Dermis blood vessel endothelial cell (primary cell): Measurements from ENCODE around the gene RNPS1. TPM values are rescaled to one million over a fixed set of nuclear protein-coding genes. Genes with fewer than 3 reads are reported as not detected.

Experiments used
- DNase-seq: peaks from one replicate; pipeline ENCODE4 v3.0.0; 2010
- total RNA-seq: library from RNA; depleted of rRNA; stranded (reverse); fragments of >200 nt; gene quantifications from 2 replicates; pipeline ENCODE4 v1.2.3, GENCODE V29; 2014

The RNPS1 gene
- total RNA-seq, 1 donor from 2014 or later: 61.8 TPM

DNA sequence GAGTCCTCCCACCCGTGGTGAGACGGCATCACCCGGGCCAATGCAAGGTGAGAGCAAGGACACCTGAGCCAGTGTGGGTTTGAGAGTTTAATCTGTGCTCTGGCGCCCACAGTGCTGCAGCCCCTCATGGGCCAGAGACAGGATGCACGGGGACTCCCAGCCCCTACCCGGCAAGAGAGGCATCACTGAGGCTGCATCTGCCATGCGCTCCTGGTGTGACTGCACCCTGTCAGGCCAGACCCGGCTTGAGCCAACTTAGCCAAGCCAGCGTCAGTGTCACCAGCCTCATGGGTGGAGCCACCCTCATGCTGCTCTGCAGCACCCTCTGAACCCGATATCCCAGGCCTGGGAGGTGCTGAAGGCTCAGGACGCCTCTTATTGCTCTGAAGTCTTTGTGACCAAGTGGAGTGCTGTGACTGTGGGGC, 56.0 kb downstream of the RNPS1 start:
- DNase-seq: no peak

DNA sequence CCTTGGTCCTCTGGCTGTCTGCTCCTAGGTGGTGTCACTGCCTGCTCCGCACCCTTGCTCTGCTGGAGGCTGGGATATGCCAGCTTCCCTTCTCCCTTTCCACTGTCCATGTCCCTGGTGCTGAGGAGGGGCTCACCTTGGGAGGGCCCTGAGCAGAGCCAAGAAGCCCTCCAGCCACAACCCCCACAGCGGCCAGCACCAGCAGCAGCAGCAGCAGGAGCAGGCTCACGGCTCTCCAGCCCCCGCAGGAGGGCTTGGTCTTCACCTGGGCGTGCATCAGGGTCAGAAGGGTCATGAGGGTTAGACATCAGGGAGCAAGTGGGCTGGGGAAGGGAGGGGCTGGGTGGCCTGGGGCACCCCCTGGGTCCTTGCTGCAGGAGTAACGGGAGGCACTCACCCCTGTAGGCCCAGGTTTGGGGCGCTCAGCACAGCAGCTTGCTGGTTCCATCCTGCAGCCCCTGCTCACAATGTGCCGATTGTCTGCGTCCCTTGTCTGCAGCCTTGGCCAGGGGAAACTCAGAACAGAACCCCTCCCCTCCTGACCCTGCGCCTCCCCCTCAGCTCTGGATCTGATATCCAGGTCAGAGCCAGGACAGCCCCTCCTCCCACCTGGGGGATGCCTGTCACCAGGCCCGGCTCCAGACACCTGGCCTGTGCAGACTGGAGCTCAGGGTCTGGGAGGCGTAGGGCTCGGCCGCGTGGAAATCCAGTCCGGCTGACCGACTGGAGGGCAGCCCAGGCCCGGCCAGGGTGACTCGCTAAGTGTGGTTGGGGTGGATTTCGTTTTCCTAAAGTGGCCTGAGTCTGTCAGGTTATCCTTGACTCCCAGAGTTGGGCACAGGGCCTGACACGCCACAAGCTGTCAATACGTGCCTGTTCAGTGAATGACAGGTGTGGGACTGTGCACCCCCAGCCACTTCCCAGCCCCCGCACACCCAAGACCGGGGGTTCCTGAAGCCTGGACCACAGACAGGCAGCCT, 57.2 kb downstream of the RNPS1 start, which contains the start of gene BRICD5:
Gene BRICD5 (minus strand): TSS at position 478 of the 980 bp plus-strand sequence. CDS start 30 bp downstream, at position 448.
- no peak for DNase-seq

GRCh38 chr16:2210009-2210332, 58.0 kb downstream of the RNPS1 start:
- no peak for DNase-seq

- no peak for DNase-seq
Measured at GRCh38 chr16:2209258-2210008, 58.5 kb downstream of the RNPS1 start.

DNA sequence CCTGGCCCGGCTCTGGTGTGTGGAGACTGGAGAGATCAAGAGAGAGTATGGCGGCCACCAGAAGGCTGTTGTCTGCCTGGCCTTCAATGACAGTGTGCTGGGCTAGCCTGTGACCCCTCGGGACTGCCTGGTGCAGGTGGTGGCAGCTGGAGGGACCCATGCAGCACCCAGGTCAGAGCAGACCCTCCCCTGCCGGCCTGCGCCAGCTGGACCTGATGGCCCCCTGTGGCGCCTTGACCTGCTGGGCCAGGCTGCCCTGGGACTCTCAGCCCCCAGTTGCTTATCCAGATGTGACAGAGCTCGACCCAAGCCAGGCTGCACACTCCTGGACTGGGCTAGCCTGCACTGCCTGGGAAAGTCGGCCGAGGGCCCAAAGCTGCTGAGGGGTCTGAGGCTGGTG, 59.2 kb downstream of the RNPS1 start:
- DNase-seq: no peak

DNA sequence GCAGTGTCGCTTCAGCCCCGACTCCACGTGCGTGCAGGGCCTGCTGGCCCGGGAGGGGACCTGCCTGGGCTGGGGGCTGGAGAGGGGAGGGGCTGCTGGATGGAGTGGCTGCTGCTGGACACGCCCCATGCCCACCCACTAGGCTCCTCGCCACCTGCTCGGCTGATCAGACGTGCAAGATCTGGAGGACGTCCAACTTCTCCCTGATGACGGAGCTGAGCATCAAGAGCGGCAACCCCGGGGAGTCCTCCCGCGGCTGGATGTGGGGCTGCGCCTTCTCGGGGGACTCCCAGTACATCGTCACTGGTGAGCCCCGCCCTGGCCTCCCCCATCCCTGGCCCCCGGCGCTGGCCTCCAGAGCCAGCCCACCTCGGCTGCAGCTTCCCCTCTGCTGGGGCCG, 59.6 kb downstream of the RNPS1 start:
- no peak for DNase-seq

GRCh38 chr16:2207872-2208271, 60.1 kb downstream of the RNPS1 start:
- no peak for DNase-seq

DNA sequence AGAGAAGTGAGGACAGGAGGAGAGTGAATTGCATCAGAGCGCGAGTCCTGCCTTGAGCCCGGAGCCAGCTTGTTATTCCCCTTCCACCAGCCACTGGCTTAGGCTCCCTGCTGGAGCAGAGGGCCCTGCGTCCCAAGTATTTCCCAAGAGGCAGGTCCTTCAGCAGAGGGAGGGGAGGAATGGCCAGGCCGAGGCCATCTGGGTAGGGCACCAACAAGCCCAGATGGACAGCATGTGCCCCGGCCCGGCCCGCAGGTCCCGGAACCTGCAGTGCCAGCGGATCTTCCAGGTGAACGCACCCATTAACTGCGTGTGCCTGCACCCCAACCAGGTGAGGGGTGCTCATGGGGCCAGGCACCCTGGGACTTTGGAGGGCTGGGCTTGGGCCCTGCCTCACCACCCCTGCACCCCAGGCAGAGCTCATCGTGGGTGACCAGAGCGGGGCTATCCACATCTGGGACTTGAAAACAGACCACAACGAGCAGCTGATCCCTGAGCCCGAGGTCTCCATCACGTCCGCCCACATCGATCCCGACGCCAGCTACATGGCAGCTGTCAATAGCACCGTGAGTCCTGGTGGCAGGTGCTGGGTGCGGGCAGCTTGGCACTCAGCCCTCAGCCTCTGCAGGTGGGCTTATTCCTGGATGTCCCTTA, 61.0 kb downstream of the RNPS1 start:
- DNase-seq: no peak

- DNase-seq: no peak
Measured at GRCh38 chr16:2206420-2206779, 61.5 kb downstream of the RNPS1 start.

GRCh38 chr16:2205967-2206313, 62.0 kb downstream of the RNPS1 start:
- no peak for DNase-seq

- peak; percentile 90 for DNase-seq
Measured at GRCh38 chr16:2205104-2205966, 62.6 kb downstream of the RNPS1 start, which contains the start of gene MLST8. MLST8 (plus strand) TSS chr16:2205454; CDS start chr16:2206086, 632 bp downstream.

GRCh38 chr16:2204416-2205103, 63.4 kb downstream of the RNPS1 start:
- no peak for DNase-seq

Other genes with a start within 250 kb of the RNPS1 start
- gene NPW, start 248.3 kb downstream of the RNPS1 start, total RNA-seq: 0.17 and 1.2 TPM in 2 replicates
- 33.5 and 79.6 TPM in 2 replicates for gene NHERF2, start 241.2 kb downstream of the RNPS1 start, total RNA-seq
- 27.7 and 32.3 TPM in 2 replicates for gene NTHL1, start 220.3 kb downstream of the RNPS1 start, total RNA-seq
- gene TSC2, start 220.1 kb downstream of the RNPS1 start, total RNA-seq: 40.8 and 59.3 TPM in 2 replicates
- gene PKD1, start 132.2 kb downstream of the RNPS1 start, total RNA-seq: 55.6 and 77.1 TPM in 2 replicates
- 0.34 and 0.84 TPM in 2 replicates for gene RAB26, start 119.5 kb downstream of the RNPS1 start, total RNA-seq
- 110 and 171 TPM in 2 replicates for gene TRAF7, start 112.3 kb downstream of the RNPS1 start, total RNA-seq
- gene CASKIN1, start 71.5 kb downstream of the RNPS1 start, total RNA-seq: 0.05 and 0.17 TPM in 2 replicates
- 16.0 and 25.6 TPM in 2 replicates for gene MLST8, start 62.7 kb downstream of the RNPS1 start, total RNA-seq
- gene BRICD5, start 57.3 kb downstream of the RNPS1 start, total RNA-seq: 1.3 and 4.4 TPM in 2 replicates
- 18.4 and 20.2 TPM in 2 replicates for gene PGP, start 53.3 kb downstream of the RNPS1 start, total RNA-seq
- gene E4F1, start 44.5 kb downstream of the RNPS1 start, total RNA-seq: 34.4 and 37.1 TPM in 2 replicates
- gene DNASE1L2, start 31.7 kb downstream of the RNPS1 start, total RNA-seq: 0.51 and 0.56 TPM in 2 replicates
- 32.3 and 37.8 TPM in 2 replicates for gene ECI1, start 16.5 kb downstream of the RNPS1 start, total RNA-seq
- 29.1 and 66.9 TPM in 2 replicates for gene ABCA3, start 72.6 kb upstream of the RNPS1 start, total RNA-seq
- 22.3 and 53.1 TPM in 2 replicates for gene CCNF, start 161.3 kb upstream of the RNPS1 start, total RNA-seq
- 6.3 and 7.0 TPM in 2 replicates for gene TEDC2, start 192.0 kb upstream of the RNPS1 start, total RNA-seq
- not detected in 2 replicates for gene NTN3, start 203.2 kb upstream of the RNPS1 start, total RNA-seq
- gene TBC1D24, start 207.0 kb upstream of the RNPS1 start, total RNA-seq: 15.3 and 18.1 TPM in 2 replicates
- gene ATP6V0C, start 245.8 kb upstream of the RNPS1 start, total RNA-seq: 8.2 and 14.9 TPM in 2 replicates